HG02970 (cell line): ENCODE data around the gene VWA5B2.

Source experiments
- ATAC-seq: cut with Tn5 transposase; IDR thresholded peaks from one replicate; pipeline ENCODE4 v1.9.1; 2021; ENCODE audit warnings: mild to moderate bottlenecking, moderate library complexity, moderate number of reproducible peaks; ENCODE audit not compliant: unreplicated experiment, low FRiP score

The VWA5B2 gene

GRCh38 chr3:184229394-184230080, at the start of gene VWA5B2:
TSS of gene VWA5B2 (plus strand) at chr3:184229585. CDS start at chr3:184230529, 944 bp downstream.
- ATAC-seq, result no peak

GRCh38 chr3:184180165-184180564, 49.2 kb upstream of the VWA5B2 start:
- no peak for ATAC-seq

DNA sequence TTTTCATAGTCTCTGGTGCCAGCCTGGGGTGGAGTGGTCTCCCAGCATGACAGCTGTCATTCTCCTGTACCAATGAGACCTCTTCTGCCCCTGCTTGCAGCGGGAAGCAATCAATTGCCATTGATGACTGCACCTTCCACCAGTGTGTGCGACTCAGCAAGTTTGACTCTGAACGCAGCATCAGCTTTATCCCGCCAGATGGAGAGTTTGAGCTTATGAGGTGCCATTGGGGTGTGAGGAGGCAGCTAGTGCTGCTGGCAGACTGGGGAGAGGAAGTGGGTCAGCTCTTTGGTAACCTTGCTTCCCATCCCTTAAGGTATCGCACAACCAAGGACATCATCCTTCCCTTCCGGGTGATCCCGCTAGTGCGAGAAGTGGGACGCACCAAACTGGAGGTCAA, 47.8 kb upstream of the VWA5B2 start:
- no peak for ATAC-seq

DNA sequence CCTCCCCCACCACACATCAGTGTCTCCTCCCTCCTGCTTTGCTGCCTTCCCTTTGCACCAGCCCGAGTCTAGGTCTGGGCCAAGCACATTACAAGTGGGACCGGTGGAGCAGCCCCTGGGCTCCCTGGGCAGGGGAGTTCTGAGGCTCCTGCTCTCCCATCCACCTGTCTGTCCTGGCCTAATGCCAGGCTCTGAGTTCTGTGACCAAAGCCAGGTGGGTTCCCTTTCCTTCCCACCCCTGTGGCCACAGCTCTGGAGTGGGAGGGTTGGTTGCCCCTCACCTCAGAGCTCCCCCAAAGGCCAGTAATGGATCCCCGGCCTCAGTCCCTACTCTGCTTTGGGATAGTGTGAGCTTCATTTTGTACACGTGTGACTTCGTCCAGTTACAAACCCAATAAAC, 45.7 kb upstream of the VWA5B2 start:
- no peak for ATAC-seq

- no peak for ATAC-seq
Observed at GRCh38 chr3:184184546-184185230, 44.7 kb upstream of the VWA5B2 start.

DNA sequence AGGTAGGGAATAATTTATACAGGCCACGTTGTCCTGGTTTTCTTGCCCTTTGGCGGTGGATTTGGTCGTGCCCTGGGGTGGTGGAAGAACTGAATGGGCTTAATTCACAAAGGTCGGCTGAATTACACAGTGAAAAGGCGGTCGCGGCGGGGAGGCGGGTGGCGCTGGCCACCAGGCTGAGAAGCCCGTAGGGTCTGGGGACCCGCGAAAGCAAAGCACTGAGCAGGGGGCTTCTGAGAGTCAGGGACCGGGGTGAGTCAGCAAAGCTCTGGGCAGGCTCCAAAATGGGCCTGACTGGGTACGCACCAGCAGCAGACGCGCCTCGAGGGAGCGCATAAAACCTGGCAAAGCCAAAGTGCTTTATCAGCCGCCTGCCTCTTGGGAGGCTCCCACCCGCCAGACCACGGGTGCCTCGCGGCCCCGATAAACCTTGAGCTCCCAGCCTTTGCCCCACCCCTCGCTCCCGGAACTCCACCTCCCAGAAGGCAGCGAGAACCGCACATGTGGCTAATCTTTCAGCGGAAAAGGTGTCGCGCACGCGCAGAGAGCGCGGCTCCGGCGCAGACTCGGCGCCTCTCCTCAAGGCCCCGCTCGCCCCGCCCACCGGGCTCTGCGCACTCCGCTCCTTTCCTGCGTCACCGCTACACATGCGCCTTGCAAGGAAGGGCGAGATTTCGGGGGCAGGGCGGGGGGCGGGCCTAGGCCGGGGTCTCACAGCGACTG, 43.8 kb upstream of the VWA5B2 start:
- peak; percentile 95 for ATAC-seq

DNA sequence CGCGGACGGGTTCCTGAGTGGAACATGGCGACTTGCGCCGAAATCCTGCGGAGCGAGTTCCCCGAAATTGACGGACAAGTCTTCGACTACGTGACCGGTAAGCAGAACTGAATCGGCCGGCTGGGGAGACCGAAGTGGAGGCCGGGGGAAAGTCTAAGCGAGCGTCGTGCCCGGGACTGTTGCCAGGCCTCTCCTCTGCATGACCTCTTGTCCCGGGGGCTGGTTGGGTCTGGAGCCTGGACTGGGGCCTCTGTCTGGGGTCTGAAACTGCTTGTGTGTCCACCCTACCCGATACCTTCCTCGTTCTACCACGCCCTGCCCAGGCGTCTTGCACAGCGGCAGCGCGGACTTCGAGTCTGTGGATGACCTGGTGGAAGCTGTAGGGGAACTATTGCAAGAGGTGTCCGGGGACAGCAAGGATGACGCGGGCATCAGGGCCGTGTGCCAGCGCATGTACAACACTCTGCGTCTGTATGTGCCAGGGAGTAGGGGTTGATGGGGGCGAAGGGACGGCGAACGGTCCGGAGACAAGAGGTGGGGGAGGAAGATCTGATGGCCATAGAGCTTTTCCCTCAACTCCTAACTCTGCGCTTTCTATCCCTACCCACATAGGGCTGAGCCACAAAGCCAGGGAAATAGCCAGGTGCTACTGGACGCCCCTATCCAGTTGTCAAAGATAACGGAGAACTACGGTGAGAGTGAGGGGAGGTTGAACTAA, 43.0 kb upstream of the VWA5B2 start, which contains the start of gene ABCF3:
TSS of gene ABCF3 (plus strand) at position 16 of the 718 bp plus-strand sequence. CDS start at position 25, 9 bp downstream.
- ATAC-seq, result no peak

GRCh38 chr3:184186902-184187207, 42.5 kb upstream of the VWA5B2 start:
- ATAC-seq, result no peak

- no peak for ATAC-seq
Observed at GRCh38 chr3:184188080-184188479, 41.3 kb upstream of the VWA5B2 start.

GRCh38 chr3:184189421-184189820, 40.0 kb upstream of the VWA5B2 start:
- ATAC-seq, result no peak

GRCh38 chr3:184192889-184193288, 36.5 kb upstream of the VWA5B2 start:
- no peak for ATAC-seq

GRCh38 chr3:184193991-184194539, 35.3 kb upstream of the VWA5B2 start:
- no peak for ATAC-seq

GRCh38 chr3:184196536-184196935, 32.8 kb upstream of the VWA5B2 start:
- ATAC-seq, result no peak

- ATAC-seq, result no peak
Observed at GRCh38 chr3:184198509-184198908, 30.9 kb upstream of the VWA5B2 start.

DNA sequence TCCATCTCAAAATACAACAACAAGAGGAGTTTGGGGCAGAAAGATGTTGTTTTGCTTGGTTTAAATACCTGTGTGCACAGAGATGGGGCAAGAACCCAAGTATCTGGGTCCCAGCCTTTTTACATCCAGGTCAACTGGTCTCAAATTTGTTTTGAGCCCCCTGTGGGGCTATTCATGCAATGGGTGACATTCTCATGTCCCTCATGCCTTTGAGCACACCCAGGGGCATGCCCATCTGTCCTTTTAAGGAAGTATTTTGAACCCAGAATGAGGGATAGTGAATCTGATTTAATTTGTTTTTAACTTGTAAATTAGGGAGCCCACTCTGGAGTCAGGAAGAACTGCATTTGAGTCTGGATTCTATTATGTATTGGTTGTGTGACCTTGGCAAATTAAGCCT, 28.6 kb upstream of the VWA5B2 start:
- ATAC-seq, result no peak

DNA sequence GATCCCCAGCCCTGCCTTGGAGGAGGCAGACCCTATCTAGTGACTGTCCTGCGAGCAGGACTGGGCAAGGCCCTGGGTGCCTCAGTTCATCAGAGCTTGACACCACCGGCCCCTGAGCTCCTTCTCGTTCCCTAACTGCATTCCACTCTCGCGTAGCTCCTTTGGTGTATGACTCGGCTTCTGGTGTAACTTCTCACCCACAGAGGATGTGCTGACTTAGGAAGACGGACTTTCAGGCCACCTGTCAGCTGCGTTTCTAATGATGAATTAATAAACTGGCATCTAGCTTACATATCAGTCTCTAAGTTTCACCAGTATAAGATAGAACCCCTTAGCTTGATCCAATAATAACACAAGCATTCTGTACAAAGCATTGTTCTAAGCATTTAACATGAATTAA, 25.9 kb upstream of the VWA5B2 start:
- ATAC-seq, result no peak

DNA sequence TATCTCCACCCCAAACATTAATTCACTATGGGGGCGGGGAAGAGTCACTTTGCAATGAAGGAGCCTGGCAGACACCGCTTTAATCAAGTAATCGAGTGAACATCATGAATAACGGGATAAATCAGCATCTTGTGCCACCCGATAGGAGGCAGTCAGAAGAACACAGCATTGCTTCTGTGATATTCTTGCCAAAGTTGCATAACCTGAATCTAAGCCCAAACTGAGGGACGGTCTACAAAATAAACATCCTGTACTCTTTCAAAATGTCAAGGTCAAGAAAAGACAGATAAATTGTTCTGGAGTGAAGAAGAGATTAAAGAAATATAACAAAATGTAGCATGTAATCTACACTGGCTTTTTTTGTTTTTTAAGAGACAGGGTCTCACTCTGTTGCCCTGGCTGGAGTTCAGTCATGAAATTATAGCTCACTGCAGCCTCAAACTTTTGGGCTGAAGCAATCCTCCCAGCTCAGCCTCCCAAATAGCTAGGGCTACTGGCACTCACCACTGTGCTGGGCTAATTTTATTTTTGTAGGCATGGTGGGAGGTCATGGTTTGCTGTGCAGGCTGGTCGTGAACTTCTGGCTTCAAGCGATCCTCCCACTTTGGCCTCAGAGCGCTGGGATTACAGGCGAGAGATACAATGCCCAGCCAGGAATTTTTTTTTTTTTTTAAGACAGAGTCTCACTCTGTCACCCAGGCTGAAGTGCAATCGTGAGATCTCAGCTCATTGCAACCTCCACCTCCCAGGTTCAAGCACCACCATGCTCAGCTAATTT, 20.1 kb upstream of the VWA5B2 start:
- no peak for ATAC-seq

DNA sequence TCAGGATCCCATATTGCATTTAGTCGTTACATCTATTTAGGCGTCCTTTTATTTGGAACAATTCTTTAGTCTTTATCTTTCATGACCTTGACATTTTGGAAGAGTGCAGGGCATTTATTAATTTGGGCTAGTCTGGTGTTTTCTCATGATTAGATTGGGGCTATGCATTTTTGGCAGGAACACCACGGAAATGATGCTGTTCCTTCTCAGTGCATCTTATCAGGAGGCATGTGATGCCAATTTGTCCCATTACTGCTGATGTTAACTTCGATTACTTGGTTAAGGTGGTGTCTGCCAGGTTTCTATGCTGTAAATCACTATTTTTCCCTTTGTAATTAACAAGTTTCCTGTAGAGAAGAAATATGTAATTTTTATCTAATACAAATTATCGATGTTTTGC, 18.1 kb upstream of the VWA5B2 start:
- ATAC-seq, result no peak

DNA sequence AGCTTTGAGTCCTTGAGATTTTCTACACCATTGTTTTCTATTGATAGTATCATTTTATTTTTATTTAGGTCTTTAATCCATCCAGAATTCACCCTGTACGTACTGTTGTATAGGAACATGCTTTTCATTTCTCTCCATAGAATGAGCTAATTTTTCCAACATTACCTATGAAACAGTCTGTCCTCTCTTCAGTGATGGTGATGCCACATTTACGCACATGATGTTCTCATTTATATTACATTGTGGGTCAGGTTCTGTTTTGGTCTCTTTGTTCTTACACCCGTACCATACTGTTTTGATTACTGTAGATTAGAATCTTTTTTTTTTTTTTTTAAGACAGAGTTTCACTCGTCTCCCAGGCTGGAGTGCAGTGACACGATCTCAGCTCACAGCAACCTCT, 17.7 kb upstream of the VWA5B2 start:
- ATAC-seq, result no peak

- no peak for ATAC-seq
Observed at GRCh38 chr3:184218814-184219213, 10.6 kb upstream of the VWA5B2 start.
